GM18861 (cell line): Measurements from ENCODE around the gene STK32C.
"Not testable (repeated sequence)": the region's sequence is repeated elsewhere in the genome, so short reads cannot be mapped to it uniquely, and the experiment has no call there.

ENCODE experiments used
- ATAC-seq: cut with Tn5 transposase; IDR thresholded peaks from one replicate; pipeline ENCODE4 v1.9.1; 2021; ENCODE audit not compliant: unreplicated experiment

Gene STK32C

GRCh38 chr10:132160834-132161622, 146.7 kb downstream of the STK32C start:
- not testable (repeated sequence) for ATAC-seq

GRCh38 chr10:132160231-132160630, 147.5 kb downstream of the STK32C start:
- not testable (repeated sequence) for ATAC-seq

DNA sequence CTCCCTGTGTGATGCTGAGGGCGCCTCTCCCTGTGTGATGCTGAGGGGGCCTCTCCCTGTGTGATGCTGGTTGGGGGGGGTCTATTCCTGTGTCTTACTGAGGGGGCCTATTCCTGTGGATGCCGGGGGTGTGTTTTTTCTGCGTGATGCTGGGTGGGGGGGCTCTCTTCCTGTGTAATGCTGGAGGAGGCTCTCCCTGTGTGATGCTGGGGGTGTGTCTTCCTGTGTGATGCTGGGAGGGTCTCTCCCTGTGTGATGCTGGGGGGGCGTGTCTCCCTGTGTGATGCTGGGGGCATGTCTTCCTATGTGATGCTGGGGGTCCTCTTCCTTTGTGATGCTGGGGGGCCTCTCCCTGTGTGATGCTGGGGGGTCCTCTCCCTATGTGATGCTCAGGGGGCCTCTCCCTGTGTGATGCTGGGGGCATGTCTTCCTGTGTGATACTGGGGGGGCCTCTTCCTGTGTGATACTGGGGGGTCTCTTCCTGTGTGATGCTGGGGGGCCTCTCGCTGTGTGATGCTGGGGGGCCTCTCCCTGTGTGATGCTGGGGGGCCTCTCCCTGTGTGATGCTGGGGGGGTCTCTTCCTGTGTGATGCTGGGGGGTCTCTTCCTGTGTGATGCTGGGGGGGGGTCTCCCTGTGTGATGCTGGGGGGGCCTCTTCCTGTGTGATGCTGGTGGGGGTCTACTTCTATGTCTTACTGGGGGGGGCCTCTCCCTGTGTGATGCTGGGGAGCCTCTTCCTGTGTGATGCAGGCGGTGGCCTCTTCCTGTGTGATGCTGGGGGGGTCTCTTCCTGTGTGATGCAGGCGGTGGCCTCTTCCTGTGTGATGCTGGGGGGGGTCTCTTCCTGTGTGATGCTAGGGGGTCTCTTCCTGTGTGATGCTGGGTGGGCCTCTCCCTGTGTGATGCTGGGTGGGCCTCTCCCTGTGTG, 148.2 kb downstream of the STK32C start:
- not testable (repeated sequence) for ATAC-seq

GRCh38 chr10:132158823-132159222, 148.9 kb downstream of the STK32C start:
- no peak for ATAC-seq

DNA sequence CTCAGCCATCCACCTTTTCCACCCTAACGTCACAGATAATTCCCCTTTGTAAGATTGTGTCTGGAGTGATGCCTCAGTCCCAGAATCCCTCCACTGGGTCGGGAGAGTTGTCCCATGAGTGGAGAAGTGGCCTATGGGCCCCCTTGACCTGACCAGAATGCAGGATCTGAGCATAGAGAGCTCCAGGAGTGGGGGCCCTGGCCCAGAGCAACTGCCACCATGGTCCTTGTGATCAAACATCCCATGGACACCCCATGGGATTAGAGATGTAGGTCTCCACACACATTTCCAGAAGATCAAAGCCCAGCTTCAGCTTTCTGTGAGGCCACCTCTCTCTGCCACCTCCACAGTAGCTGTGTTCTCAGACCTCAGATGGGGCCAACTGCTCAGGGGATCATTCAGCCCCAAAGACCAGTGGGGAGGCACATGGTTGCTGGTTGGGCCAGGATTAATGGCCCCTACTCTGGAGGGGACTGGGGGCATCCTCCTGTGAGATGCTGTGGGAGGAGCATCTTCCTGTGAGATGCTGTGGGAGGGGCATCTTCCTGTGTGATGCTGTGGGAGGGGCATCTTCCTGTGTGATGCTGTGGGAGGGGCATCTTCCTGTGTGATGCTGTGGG, 149.5 kb downstream of the STK32C start:
- ATAC-seq, result no peak
